Neural progenitor cell (in vitro differentiated cells): ENCODE results near the gene SFMBT1. TPM values are rescaled to one million over a fixed set of nuclear protein-coding genes. Genes with fewer than 3 reads are reported as not detected.
A peak's percentile ranks its signal among the peaks of the same experiment; 100 is the strongest.

Experiments
- DNase-seq: peaks from one replicate; pipeline ENCODE4 v3.0.0-alpha.2; 2016; ENCODE audit warnings: low spot score
- H2AFZ ChIP-seq: fragments of 200-600 bp; sonication (generic); replicated peaks from 2 replicates; pipeline ENCODE4 v1.6.1; 2016; ENCODE audit warnings: antibody characterized with exemption
- H3F3A ChIP-seq: fragments of 200-600 bp; sonication (generic); 2 replicates; pipeline ENCODE4 v1.6.1; 2016; ENCODE audit warnings: antibody characterized with exemption, low read depth
- H3K27ac ChIP-seq: fragments of 200-600 bp; sonication (generic); 2 replicates; pipeline ENCODE4 v1.5.1; 2016; ENCODE audit warnings: mild to moderate bottlenecking
- H3K27me3 ChIP-seq: fragments of 200-600 bp; sonication (generic); 2 replicates; pipeline ENCODE4 v1.6.1; 2016; ENCODE audit warnings: mild to moderate bottlenecking, moderate library complexity
- H3K36me3 ChIP-seq: fragments of 200-600 bp; sonication (generic); 2 replicates; pipeline ENCODE4 v1.5.1; 2016
- H3K4me1 ChIP-seq: fragments of 200-600 bp; sonication (generic); 2 replicates; pipeline ENCODE4 v1.6.1; 2016; ENCODE audit warnings: mixed run types
- H3K4me2 ChIP-seq: fragments of 200-600 bp; sonication (generic); 2 replicates; pipeline ENCODE4 v1.6.1; 2016
- H3K4me3 ChIP-seq: fragments of 200-600 bp; sonication (generic); 2 replicates; pipeline ENCODE4 v1.5.1; 2016
- H3K79me2 ChIP-seq: fragments of 200-600 bp; sonication (generic); 2 replicates; pipeline ENCODE4 v1.6.1; 2016; ENCODE audit warnings: low read depth
- H3K9ac ChIP-seq: fragments of 200-600 bp; sonication (generic); 2 replicates; pipeline ENCODE4 v1.6.1; 2016
- H3K9me3 ChIP-seq: fragments of 200-600 bp; sonication (generic); 2 replicates; pipeline ENCODE4 v1.5.1; 2016; ENCODE audit warnings: low read depth
- H4K20me1 ChIP-seq: fragments of 200-600 bp; sonication (generic); 2 replicates; pipeline ENCODE4 v1.6.1; 2016; ENCODE audit warnings: low read depth
- H3K27ac Mint-ChIP-seq: 3 replicates; pipeline ENCODE4 v1.8.0; 2021; ENCODE audit warnings: mixed read lengths
- H3K27me3 Mint-ChIP-seq: 2 replicates; pipeline ENCODE4 v1.8.0; 2022; ENCODE audit warnings: low read depth, mild to moderate bottlenecking, inconsistent platforms, moderate library complexity, mixed read lengths; ENCODE audit not compliant: insufficient read depth
- H3K36me3 Mint-ChIP-seq: 3 replicates; pipeline ENCODE4 v1.8.0; 2021; ENCODE audit warnings: mixed read lengths
- H3K4me1 Mint-ChIP-seq: 3 replicates; pipeline ENCODE4 v1.8.0; 2021; ENCODE audit warnings: mixed read lengths
- H3K4me3 Mint-ChIP-seq: 3 replicates; pipeline ENCODE4 v1.8.0; 2021; ENCODE audit warnings: mild to moderate bottlenecking, moderate library complexity, mixed read lengths
- H3K9me3 Mint-ChIP-seq: 3 replicates; pipeline ENCODE4 v1.8.0; 2020; ENCODE audit warnings: mixed read lengths
- EZH2 ChIP-seq: fragments of 200-600 bp; sonication (generic); IDR thresholded peaks from 2 replicates; pipeline ENCODE4 v1.6.1; 2017; ENCODE audit warnings: antibody characterized with exemption, mild to moderate bottlenecking, moderate library complexity
- EZH2phosphoT487 ChIP-seq: fragments of 200-600 bp; sonication (generic); IDR thresholded peaks from 2 replicates; pipeline ENCODE4 v1.6.1; 2017; ENCODE audit warnings: antibody characterized with exemption
- total RNA-seq: library from RNA; depleted of rRNA; stranded (reverse); fragments of >200 nt; gene quantifications from 2 replicates; pipeline ENCODE4 v1.2.3, GENCODE V29; 2015; ENCODE audit warnings: low replicate concordance
- TF ChIP-seq, protein P1 (sequence below): fragments of 200-600 bp; sonication (generic); IDR thresholded peaks from 2 replicates; pipeline ENCODE4 v1.5.1; 2017; ENCODE audit warnings: antibody characterized with exemption, mild to moderate bottlenecking

Gene SFMBT1
- total RNA-seq, 1 donor from 2014 or later: 18.5 TPM

DNA sequence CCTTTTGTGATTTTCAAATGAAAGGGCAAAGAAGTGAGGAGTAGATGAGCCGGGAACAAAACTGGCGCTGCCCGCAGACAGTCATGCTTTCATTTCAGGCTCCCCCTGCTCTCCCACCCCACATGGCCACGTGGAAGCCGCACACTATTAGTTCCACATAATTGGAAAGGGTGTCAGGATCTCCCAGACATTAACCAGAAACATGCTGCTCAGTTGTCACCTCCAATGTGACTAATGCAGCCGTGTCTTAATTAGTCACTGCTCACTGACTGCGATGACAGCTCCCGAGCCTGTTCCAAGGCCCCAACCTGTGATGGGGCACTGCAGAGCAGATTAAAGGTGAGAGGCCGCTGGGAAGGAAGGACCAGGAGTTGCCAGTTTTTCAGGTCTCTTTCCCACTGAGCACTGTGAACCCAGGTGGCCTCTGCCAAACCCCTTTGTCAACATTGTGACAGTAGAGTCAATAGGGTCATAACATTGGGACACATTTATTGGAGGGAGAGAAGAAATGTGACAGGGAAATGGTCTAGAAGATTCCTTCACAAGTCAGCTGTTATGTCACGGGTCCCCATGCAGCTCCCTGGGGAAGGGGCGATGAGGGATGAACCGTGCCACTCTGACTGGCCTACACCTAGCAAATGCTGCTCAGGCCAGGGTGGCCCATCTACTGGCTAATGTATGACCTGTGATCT lies 38.6 kb upstream of the SFMBT1 start:
- H3K9me3 Mint-ChIP-seq: no peaks in the 10 kb centered on the region
- Histone ChIP-seq H3K27ac (no peak overlapping the region), H4K20me1 (no peaks in the 10 kb centered on the region), H3K9ac (no peak overlapping the region), H3K27me3 (no peaks in the 10 kb centered on the region), H3K4me1 (no peaks in the 10 kb centered on the region), H2AFZ (no peak overlapping the region), H3K4me3 (no peak overlapping the region), H3K36me3 (no peaks in the 10 kb centered on the region), H3F3A (no peaks in the 10 kb centered on the region), H3K79me2 (no peaks in the 10 kb centered on the region), H3K4me2 (no peak overlapping the region), H3K9me3 (no peaks in the 10 kb centered on the region)
- TF ChIP-seq EZH2phosphoT487 (no peak), EZH2 (no peak)
- TF ChIP-seq, protein P1, sequence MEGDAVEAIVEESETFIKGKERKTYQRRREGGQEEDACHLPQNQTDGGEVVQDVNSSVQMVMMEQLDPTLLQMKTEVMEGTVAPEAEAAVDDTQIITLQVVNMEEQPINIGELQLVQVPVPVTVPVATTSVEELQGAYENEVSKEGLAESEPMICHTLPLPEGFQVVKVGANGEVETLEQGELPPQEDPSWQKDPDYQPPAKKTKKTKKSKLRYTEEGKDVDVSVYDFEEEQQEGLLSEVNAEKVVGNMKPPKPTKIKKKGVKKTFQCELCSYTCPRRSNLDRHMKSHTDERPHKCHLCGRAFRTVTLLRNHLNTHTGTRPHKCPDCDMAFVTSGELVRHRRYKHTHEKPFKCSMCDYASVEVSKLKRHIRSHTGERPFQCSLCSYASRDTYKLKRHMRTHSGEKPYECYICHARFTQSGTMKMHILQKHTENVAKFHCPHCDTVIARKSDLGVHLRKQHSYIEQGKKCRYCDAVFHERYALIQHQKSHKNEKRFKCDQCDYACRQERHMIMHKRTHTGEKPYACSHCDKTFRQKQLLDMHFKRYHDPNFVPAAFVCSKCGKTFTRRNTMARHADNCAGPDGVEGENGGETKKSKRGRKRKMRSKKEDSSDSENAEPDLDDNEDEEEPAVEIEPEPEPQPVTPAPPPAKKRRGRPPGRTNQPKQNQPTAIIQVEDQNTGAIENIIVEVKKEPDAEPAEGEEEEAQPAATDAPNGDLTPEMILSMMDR: no peak
- peaks cover 13% of the 10 kb centered on the region for H3K4me1 Mint-ChIP-seq
- no peak overlapping the region for H3K4me3 Mint-ChIP-seq
- peak overlapping the region; percentile 18 for H3K27ac Mint-ChIP-seq
- DNase-seq: no peak
- H3K36me3 Mint-ChIP-seq: peaks cover under 1% of the 10 kb centered on the region
- peaks cover 4% of the 10 kb centered on the region for H3K27me3 Mint-ChIP-seq

GRCh38 chr3:53083949-53084309 lies 38.1 kb upstream of the SFMBT1 start:
- H4K20me1 ChIP-seq: no peaks in the 10 kb centered on the region
- no peaks in the 10 kb centered on the region for H3K4me1 ChIP-seq
- no peak overlapping the region for H3K4me2 ChIP-seq
- peaks cover 13% of the 10 kb centered on the region for H3K4me1 Mint-ChIP-seq
- H3K4me3 Mint-ChIP-seq: no peak overlapping the region
- peak overlapping the region; percentile 8 for H3K27ac Mint-ChIP-seq
- H2AFZ ChIP-seq: no peak overlapping the region
- TF ChIP-seq EZH2: no peak
- TF ChIP-seq, protein P1: no peak
- TF ChIP-seq EZH2phosphoT487: no peak
- H3K27me3 Mint-ChIP-seq: peaks cover 3% of the 10 kb centered on the region
- H3K9me3 ChIP-seq: no peaks in the 10 kb centered on the region
- no peak overlapping the region for H3K4me3 ChIP-seq
- H3K27me3 ChIP-seq: no peaks in the 10 kb centered on the region
- H3K27ac ChIP-seq: no peak overlapping the region
- H3K79me2 ChIP-seq: no peaks in the 10 kb centered on the region
- H3K9ac ChIP-seq: no peak overlapping the region
- no peaks in the 10 kb centered on the region for H3K36me3 ChIP-seq
- DNase-seq: no peak
- no peaks in the 10 kb centered on the region for H3K36me3 Mint-ChIP-seq
- H3F3A ChIP-seq: no peaks in the 10 kb centered on the region
- no peaks in the 10 kb centered on the region for H3K9me3 Mint-ChIP-seq

- H3K4me3 ChIP-seq: no peak overlapping the region
- no peaks in the 10 kb centered on the region for H3K36me3 ChIP-seq
- H3K27me3 Mint-ChIP-seq: peaks cover 3% of the 10 kb centered on the region
- no peaks in the 10 kb centered on the region for H4K20me1 ChIP-seq
- H3K9me3 Mint-ChIP-seq: no peaks in the 10 kb centered on the region
- TF ChIP-seq EZH2phosphoT487 (no peak), EZH2 (no peak)
- TF ChIP-seq, protein P1: no peak
- no peak overlapping the region for H3K4me2 ChIP-seq
- no peaks in the 10 kb centered on the region for H3F3A ChIP-seq
- no peaks in the 10 kb centered on the region for H3K79me2 ChIP-seq
- H3K4me3 Mint-ChIP-seq: no peak overlapping the region
- no peak for DNase-seq
- H3K27ac Mint-ChIP-seq: peak overlapping the region; percentile 8
- no peaks in the 10 kb centered on the region for H3K9me3 ChIP-seq
- no peak overlapping the region for H3K27ac ChIP-seq
- no peak overlapping the region for H2AFZ ChIP-seq
- H3K4me1 Mint-ChIP-seq: peaks cover 13% of the 10 kb centered on the region
- no peak overlapping the region for H3K9ac ChIP-seq
- H3K36me3 Mint-ChIP-seq: no peaks in the 10 kb centered on the region
- no peaks in the 10 kb centered on the region for H3K27me3 ChIP-seq
- H3K4me1 ChIP-seq: no peaks in the 10 kb centered on the region
These were observed 37.6 kb upstream of the SFMBT1 start for GRCh38 chr3:53083521-53083920.
